HepG2 (cell line): Measurements from ENCODE around the gene CRTC2.
"Not testable (repeated sequence)": the region's sequence is repeated elsewhere in the genome, so short reads cannot be mapped to it uniquely, and the experiment has no call there.

Experiments
- ELF4 ChIP-seq: sonication (generic); formaldehyde crosslinking; IDR thresholded peaks from 2 replicates; pipeline ENCODE4 v1.5.0; 2020; ENCODE audit warnings: missing genetic modification reagents, mild to moderate bottlenecking, moderate library complexity, borderline replicate concordance
- FOXO1 ChIP-seq: sonication (generic); formaldehyde crosslinking; IDR thresholded peaks from 2 replicates; pipeline ENCODE4 v1.4.0; 2020; ENCODE audit warnings: missing genetic modification reagents
- MYC ChIP-seq: sonication (generic); formaldehyde crosslinking; IDR thresholded peaks from 2 replicates; pipeline ENCODE4 v1.9.0; 2021; ENCODE audit warnings: missing genetic modification reagents, borderline replicate concordance
- NCOA2 ChIP-seq: sonication (generic); formaldehyde crosslinking; IDR thresholded peaks from 2 replicates; pipeline ENCODE4 v1.8.0; 2022; ENCODE audit warnings: inconsistent platforms
- POLR2A ChIP-seq, 2 experiments: IDR thresholded peaks; 2 replicates each; pipeline ENCODE4 v1.6.1; 2011; ENCODE audit warnings: low read depth in 2 of 2, low read length in 2 of 2, mild to moderate bottlenecking in 1 of 2, moderate library complexity in 1 of 2; ENCODE audit not compliant: insufficient read depth in 1 of 2
- ZNF644 ChIP-seq: IDR thresholded peaks from 2 replicates; pipeline ENCODE4 v1.6.1; 2016; ENCODE audit warnings: low read depth
- TF ChIP-seq, protein P1 (sequence below): IDR thresholded peaks from 2 replicates; pipeline ENCODE4 v1.6.1; 2012; ENCODE audit warnings: inconsistent platforms

GRCh38 chr1:153910560-153910959, 47.9 kb downstream of the CRTC2 start:
- TF ChIP-seq MYC (CRISPR knock-in tag); FOXO1 (CRISPR knock-in tag); POLR2A (IDR thresholded peaks at IDR 0.05; ENCODE audit: insufficient read depth in 1 of 2, low read depth in 2 of 2, low read length in 2 of 2); ELF4 (CRISPR knock-in tag); NCOA2 (CRISPR knock-in tag); ZNF644 (CRISPR knock-in tag): not testable (repeated sequence)
- TF ChIP-seq, protein P1, sequence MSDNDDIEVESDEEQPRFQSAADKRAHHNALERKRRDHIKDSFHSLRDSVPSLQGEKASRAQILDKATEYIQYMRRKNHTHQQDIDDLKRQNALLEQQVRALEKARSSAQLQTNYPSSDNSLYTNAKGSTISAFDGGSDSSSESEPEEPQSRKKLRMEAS: not testable (repeated sequence)
